Activated CD8-positive, alpha-beta memory T cell treated with anti-CD3 and anti-CD28 coated beads, Interleukin-2, amount 50 U/mL, for 1 hour (primary cell): Measurements from ENCODE around the gene PPIL3.
"Not testable (repeated sequence)": the region's sequence is repeated elsewhere in the genome, so short reads cannot be mapped to it uniquely, and the experiment has no call there.

Experiments
- DNase-seq: peaks from one replicate; pipeline ENCODE4 v3.0.0-alpha.2; 2020; ENCODE audit errors: extremely low read depth

PPIL3 gene

GRCh38 chr2:200888704-200889625, at the start of gene PPIL3, which contains the start of gene NIF3L1:
TSS of gene PPIL3 (minus strand) at chr2:200889077. CDS start at chr2:200887615, 1,462 bp downstream.
TSS of gene NIF3L1 (plus strand) at chr2:200889371. CDS start at chr2:200891944, 2,573 bp downstream.
- peak; percentile 92 for DNase-seq

- DNase-seq, result no peak
Measured at GRCh38 chr2:200930947-200931626, 42.2 kb upstream of the PPIL3 start.

- no peak for DNase-seq
Measured at GRCh38 chr2:200929334-200930249, 40.7 kb upstream of the PPIL3 start.

- no peak for DNase-seq
Measured at GRCh38 chr2:200922439-200922838, 33.6 kb upstream of the PPIL3 start.

GRCh38 chr2:200913654-200914053, 24.8 kb upstream of the PPIL3 start:
- no peak for DNase-seq

GRCh38 chr2:200909958-200910357, 21.1 kb upstream of the PPIL3 start:
- DNase-seq, result no peak

GRCh38 chr2:200905618-200906296, 16.9 kb upstream of the PPIL3 start:
- no peak for DNase-seq

GRCh38 chr2:200901459-200902072, 12.7 kb upstream of the PPIL3 start:
- DNase-seq, result peak; percentile 54

- DNase-seq, result no peak
Measured at GRCh38 chr2:200899482-200899881, 10.6 kb upstream of the PPIL3 start.

- not testable (repeated sequence) for DNase-seq
Measured at GRCh38 chr2:200881715-200882249, 7.1 kb downstream of the PPIL3 start.

- DNase-seq, result no peak
Measured at GRCh38 chr2:200878289-200878880, 10.5 kb downstream of the PPIL3 start.

GRCh38 chr2:200877443-200877842, 11.4 kb downstream of the PPIL3 start:
- no peak for DNase-seq

GRCh38 chr2:200873560-200873959, 15.3 kb downstream of the PPIL3 start:
- DNase-seq, result no peak

- DNase-seq, result no peak
Measured at GRCh38 chr2:200871151-200871550, 17.7 kb downstream of the PPIL3 start.

GRCh38 chr2:200869014-200869413, 19.9 kb downstream of the PPIL3 start:
- no peak for DNase-seq

- DNase-seq, result peak; percentile 81
Measured at GRCh38 chr2:200864176-200865034, 24.5 kb downstream of the PPIL3 start, which contains the start of gene CLK1. TSS of gene CLK1 (minus strand) at chr2:200864658. CDS start at chr2:200861862, 2,796 bp downstream.

GRCh38 chr2:200863782-200864175, 25.1 kb downstream of the PPIL3 start:
- DNase-seq, result no peak

- DNase-seq, result peak; percentile 45
Measured at GRCh38 chr2:200862532-200863000, 26.3 kb downstream of the PPIL3 start.
